Globus pallidus (tissue), 1 donor: ENCODE data around the gene IL16.
"Not testable (repeated sequence)": the region's sequence is repeated elsewhere in the genome, so short reads cannot be mapped to it uniquely, and the experiment has no call there.

ENCODE experiments used
- DNase-seq: peaks from one replicate; pipeline ENCODE4 v3.0.0-alpha.2; 2015; ENCODE audit warnings: low spot score

Gene IL16

DNA sequence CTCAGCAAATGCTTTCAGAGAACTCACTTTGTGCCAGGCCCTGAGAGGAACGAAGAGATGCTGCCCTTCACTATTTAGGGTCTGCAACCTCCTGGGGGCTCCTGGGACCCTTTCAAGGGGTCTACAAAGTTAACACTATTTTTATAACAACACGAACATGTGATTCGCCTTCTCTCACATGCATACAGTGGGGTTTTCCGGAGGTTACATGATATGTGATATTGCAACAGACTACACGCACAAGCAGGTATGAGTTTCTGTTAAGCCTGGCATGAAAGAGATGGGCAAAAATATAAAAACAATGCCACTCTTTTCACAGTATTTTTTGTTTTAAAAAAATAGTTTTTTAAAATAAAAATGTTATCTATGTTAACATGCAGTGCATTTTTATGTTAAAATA, 117.0 kb downstream of the IL16 start:
- no peak for DNase-seq

DNA sequence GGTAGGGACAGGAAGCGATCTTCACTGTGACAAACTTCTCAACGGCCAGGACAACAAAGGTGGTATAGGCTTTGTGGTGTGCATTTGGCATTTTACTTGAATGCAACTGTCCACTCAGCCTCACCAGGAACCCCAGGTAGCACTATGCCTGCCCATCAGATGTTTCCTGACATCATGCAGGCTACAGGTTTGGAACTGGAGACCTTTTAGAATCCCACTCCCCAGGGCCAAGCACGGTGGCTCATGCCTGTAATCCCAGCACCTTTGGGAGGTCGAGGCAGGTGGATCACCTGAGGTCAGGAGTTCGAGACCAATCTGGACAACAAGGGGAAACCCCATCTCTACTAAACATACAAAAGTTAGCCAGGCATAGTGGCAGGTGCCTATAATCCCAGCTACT, 117.7 kb downstream of the IL16 start:
- DNase-seq: no peak

DNA sequence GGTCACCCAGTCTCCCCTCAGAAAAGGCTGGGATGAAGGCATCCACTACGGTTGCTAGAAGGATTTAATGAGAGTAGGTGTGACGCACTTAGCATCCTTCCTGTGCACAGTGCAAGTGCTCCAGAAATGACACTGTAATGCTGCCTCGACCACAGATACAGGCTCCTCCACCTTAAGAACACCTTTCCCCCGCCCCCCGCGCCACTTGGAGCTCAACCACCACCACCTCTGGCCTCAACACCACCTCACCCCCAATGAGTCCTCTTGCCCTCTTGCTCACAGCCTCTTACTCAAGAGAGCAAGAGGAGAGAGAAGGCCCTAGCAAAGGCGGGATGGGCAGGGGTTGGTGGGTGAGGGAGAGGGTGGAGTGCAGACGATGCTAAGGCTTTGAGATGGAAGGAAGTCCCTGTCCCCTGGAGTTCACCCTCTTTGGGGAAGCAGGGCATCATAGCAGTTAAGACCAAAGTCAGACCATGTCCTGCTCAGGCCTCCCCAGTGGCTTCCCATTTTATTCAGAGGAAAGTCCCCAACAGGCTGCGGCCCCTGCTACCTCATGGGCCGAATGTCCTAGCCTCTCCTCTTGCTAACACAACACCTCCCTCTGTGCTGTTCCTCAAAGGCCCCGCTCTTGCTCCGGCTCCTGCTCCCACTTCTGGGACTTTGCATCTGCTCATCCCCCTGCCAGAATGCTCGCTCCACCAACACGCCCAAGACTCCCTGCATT, 118.9 kb downstream of the IL16 start:
- DNase-seq: no peak

DNA sequence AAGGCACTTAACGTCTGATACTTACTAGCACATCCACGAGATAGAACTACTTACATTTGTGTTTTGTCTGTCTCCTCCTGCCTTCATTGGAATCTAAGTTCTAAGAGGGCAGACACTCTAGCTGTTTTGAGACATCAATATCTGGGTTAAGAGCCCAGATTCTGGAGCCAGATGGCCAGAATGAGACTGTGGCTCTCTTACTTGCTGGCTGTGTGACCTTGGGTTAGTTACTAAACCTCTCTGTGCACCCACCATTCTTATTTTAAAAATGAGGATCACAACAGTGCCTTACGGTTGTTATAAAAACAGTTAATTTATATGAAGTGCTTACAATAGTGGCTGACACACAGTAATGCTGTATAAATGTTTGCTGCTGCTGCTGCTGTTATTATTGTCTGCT, 119.6 kb downstream of the IL16 start:
- no peak for DNase-seq

DNA sequence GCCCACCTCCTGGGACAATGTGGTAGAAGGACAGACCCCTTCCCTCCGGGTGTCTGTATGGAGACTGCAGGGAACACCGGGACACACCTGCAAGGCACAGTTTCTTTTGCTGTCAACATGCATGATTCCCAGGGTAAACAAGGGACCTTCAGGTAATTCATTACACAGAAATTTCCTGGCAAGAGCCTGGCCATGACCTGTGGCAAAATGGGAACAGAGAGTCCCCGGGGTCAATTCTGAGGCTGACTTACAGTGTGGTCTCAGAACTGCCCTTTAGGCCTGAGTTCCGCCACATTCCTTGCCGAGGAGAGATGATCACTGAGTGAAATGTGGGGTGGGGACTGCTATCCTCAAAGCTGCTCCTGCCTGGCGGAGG, 121.0 kb downstream of the IL16 start:
- no peak for DNase-seq

DNA sequence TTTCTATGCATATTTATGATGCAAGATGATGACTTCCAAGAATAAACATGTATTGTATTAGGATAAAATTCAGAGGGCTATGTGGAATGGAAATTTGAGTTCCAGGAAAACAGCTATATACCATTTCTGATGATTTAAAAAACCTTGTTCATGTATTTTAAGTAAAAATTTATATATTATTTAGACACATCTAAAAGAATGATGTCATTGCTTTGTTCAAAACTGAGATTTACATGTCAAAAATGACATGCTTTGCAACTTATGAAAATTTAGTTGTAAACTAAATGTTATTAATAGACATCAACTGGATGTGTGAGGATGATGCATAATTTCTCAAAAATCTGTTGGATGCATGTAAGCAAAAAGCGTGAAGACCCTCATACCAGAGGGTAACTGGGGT, 125.0 kb downstream of the IL16 start:
- no peak for DNase-seq

DNA sequence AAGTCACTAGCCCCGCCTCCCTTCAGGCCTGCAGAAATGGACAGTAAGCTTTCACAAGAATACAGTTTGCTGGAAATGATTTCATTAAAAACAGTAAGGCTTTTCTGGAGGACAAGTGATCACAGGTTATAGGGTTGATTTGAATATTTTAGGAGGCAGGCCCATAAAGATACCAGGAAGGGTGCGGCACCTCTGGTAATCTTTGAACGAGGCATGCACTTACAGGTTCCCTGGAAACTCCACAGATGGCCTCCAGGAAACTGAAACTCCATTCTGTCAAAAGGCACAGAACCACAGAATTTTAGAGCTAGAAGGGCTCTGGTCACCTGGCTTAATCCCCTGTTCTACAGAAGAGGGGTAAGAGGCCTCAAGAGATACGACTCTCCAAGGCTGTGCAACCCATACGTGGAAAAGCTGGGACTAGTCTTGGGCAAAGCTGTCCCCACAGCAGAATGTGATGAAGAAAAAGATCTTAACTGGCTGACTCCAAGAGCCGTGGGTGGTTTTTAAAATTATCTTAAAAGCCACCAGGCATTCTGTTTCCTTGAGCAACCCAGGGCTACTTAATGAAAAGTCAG, 126.1 kb downstream of the IL16 start:
- no peak for DNase-seq

DNA sequence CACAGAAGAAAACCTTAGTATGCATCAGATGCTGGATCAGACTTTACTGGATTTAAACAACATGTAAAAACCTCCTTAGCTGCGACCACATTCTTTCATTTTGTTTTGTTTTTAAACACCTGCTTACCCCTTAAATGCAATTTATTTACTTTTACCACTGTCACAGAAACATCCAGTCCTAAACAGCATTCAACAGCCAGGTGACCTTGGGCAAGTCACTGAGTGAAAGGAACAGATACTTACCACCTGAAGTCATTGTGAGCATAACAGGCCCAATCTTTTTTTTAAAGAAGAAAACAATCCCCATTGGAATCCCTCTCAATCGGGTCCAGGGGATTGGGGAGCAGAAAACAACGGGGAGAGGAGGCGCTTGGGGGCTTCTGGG, 126.9 kb downstream of the IL16 start:
- no peak for DNase-seq

DNA sequence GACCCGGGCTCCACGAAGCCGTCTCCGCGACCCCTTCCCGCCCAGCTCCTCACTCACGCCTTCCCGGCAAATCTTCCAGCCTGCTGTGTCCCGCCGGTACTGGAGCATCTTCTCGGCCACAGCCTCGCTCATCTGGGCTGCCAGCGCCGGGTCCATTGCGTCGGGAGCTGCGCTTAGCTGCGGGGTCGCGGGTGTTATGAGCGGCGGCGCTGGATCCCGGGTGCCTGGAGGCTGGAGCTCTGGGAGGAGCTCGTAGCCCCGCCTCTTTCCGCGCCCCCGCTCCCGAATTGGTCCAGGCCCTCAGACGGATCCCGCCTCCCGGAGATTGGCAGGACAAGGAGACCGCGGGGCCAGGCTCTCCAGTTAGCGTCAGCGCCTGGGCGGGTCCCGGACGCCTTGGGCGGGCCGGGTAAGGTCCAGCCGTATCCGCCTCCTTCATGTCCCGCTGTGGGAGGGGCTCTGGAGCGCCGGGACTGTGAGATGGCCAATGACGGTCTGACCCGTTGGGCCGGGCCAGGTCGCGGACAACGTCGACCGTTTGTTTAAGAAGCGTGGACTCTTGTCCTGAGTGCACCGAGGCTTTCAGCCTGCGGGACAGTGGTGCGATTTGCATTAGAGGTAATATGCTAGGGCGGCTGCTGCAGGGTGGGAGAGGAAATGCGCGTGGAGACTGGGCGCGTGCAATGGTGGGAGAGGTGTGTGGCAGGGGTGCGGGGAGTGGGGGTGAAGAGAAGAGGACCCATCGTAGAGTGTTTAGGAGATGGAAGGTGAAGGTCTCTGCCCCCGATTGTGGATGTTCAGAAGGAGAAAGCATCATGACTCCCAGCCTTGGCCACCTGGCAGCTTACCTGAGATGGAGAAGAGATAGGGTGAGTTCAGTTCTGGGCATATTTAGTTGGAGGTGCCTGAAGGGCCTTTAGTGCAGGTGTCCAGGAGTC, 127.5 kb downstream of the IL16 start, which contains the start of gene STARD5:
Gene STARD5, minus strand, starts transcription at position 198 of the 938 bp plus-strand sequence. Its CDS starts 42 bp downstream, at position 156.
- DNase-seq: peak; percentile 98

DNA sequence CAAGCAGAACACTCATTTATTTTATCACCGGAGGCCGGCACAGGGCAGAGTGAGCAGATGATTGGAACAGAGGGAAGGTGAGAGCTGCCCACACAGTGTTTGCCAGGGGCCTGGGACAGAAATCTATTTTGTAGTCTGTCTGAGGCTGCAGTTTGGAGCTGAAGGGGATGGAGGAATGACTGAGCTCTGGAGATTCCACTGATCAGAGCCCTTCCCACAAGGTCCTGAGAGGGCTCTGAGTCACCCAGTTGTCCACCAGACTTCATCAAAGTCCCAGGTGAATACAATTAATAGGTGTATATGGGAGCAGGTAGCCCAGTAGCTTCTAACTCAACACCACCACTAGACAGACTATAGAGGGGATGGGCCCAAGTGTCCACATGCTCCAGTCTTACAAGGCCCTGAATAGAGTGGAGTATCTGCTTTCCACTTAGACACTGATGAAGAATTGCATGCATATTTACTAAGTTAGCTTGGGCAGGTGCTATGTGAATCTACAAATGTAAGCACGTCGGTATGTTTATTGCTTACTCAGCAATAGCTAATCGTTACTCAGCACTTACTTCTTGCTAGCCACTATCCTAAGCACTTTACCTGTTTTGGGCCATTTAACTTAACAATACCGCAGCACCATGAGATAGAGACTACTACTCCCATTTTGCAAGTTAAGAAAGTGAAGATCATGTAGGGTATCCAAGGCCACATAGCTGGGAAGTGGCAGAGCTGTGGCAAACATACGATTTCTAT, 130.0 kb downstream of the IL16 start:
- DNase-seq: no peak

DNA sequence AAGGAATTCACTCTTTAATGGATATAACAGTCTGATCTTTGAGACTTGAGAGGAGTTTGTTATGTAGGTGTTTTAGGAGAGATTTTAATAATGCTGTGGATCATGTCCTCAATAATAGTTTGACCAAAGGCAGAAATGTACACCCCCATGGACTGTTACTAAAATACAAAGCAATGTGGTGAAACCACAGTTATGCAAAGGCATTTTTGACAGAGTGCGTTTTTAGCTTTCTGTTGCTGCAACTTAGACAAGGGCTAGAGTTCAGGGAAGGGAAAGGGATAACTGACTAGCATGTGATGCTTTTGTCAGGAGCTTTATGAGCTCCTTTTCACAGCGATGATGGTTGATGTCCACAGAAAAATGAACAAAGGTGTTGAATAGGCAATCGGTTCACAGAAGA, 130.8 kb downstream of the IL16 start:
- DNase-seq: no peak

DNA sequence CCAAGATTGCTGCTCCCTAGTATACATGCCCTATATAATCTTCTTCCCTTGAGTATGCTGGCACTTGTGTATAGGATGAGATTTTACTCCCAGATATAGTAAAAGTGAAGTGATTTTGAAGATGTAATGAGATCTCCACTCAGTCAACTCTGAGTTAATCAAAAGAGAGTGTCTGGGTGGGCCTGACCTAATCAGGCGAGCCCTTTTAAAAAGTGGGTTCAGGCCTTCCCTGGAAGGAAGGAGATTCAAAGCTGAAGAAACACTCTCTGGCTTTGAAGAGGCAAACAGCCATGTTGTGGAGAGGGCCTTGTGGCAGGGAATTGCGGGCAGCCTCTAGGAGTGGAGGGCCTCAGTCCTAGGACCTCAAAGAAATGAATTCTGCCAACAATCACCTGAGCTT, 132.8 kb downstream of the IL16 start:
- DNase-seq: no peak

DNA sequence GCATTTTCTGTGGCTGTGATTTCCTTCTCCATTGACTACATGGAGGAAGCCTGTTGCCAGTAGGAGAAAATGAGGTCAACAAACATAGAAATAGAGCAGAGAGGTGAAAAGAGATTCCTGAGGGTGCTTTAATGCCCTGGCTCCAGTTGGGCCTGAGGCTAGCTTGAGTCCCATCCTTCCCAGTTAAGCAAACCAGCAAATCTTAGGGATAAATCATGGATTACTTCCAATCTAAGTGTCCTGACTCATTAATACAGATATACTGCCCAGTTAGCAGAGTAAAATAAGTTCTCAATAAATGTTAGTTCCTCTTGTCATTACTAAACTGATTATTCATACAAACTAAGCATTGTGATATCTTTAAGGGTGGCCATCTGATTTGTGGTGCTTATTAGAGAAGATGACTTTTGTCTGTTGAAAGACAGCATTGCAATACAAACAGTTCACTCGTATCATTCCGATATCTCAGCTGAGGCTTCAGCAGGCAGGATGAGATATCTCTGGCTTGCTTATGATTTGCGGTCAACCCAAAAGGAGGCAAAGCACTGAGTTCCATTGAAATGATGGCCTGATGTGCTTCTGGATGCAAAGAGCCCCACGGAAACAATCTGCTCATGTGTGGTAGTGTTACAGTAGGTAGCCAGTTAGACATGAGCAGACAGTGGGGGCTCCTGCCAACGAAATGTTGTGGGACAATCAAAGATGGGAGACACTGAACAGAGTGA, 133.8 kb downstream of the IL16 start:
- no peak for DNase-seq

DNA sequence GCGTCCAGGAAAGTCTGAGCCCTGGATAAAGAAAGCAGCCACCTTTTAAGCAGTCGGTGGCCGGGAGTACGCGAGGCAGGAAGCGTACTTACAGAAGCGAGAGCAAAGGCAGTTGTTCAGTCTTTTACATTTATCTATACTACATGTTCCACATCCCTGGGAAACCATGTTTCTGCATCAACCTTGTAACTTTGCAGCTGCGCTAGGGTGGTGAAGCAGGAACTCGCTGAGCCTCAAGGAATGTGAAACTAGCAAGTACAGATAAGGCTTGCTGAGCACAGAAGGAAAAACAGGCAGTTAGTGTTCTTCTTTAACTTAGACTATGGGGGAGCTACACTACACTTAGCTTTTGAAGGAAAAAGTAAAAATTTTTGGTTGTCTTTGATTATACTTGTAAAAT, 134.5 kb downstream of the IL16 start:
- DNase-seq: not testable (repeated sequence)

DNA sequence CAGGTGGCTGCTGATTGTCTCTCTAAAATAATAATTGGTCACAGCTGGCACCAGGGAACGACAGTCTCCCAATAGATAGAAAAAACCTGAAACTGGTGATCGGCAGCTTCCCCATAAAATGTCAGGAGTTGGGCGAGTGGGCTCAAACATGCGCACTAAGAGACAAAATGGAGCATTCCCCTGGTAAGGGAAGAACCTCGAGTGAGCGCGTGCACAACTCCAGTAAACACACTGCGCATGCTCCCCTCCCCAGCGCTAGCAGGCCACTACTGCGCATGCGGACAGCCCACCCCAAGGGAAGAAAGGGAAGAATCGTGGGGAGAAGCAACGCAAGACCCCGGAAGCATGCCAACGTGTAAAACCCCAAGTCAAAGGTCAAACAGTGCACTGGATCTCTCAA, 134.9 kb downstream of the IL16 start:
- DNase-seq: no peak

DNA sequence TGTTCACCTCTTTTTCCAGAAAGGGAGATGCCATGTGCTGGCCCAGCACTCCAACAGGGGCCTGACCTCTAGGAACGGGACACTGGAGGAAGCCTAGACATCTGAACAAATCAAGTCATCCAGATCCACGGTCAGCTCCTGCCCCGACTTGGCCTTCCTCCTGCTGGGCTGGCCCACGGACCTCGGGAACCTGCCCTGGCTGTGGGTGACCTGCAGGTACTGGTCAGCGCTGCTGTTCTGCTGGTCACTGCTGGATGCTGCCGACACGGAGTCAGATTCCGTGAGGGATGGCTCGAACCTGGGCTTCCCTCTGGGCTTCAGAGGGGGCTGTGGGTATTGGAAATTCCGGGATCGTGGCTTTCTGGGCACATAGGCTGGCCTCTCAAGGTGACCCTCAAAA, 135.6 kb downstream of the IL16 start:
- no peak for DNase-seq

DNA sequence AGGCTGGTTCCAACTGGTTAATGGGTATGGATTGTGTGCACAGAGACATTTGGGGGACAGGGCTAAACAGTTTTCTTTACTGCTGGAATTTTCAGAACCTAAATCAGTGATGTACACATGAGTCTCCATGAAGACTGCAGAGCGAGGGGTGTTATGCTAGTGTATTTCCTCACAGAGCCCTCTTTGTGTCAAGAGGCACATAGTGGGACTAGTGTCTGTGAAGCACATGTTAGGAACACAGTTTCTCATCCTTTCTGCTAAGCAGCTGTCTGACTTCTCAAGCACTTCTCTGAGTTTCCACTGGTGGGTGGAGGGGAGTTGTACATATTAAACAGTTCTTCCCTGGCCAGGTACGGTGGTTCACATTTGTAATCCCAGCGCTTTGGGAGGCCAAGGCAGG, 136.7 kb downstream of the IL16 start:
- DNase-seq: no peak

DNA sequence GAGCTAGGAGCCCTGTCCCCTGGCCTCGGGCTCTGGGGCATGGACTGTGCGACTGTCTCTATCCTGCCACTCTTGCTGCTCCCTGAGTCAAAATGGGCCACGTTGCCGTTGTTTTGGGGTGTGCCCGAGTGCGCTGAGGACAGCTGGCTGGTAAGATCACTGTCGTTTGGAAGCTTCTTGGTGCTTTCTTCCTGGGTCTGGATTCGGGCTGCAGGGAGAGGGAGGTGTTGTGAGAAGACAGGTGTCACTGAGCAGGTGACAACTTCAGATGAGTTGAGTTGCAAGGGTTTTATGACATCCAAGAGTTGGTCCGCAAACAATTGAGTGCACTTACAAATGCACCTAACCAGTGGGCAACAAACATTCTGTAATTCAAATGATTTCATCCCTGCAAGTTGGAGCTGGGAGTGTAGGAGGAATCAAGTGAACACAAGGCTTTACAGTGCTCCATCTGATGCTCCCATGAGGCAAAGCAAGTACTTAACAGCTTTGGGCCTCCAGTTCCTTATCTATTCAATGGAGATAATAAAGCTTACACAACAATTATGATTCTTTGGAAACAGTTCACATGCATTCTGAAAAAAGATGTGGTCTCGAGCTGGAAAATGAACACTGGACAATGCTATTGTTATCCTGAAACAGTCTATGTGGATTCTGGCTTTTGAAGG, 138.2 kb downstream of the IL16 start:
- no peak for DNase-seq

DNA sequence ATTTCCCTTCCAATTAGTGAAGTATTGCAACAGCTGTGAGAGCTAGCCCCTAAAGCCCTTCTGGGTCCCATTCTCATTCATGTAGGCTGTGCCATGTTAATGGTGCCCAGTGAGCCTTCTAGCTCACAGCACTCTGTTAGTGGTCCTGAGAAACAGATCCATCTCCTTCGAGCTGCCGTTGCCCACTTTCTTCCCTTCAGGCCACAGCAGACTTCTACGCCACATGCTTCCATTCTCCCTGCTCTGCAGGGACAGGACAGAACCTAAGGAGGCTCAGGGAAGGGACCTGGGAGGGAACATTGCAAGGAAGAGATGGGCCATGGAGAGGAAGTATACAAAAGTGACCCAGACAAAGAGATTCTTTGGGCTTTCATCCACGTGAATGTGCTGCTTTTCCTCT, 139.0 kb downstream of the IL16 start:
- DNase-seq: no peak

DNA sequence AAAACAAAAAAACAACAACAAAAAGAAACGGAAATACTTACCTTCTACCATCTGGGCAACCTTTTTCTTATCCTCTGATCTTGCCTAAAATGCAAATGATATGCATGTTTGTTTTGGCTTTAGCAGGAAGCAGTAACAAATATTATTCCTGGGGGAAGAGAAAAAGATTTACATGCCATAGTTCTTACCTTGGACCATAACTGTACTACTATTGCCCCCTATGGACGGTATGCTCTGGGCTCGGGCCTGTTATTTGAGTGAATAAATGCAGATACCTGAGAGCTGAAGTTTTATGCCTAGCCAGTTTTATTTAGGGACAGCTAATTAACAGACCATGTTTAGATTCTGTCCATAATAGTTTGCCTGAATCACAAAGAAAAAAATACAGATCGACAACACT, 139.9 kb downstream of the IL16 start:
- no peak for DNase-seq

DNA sequence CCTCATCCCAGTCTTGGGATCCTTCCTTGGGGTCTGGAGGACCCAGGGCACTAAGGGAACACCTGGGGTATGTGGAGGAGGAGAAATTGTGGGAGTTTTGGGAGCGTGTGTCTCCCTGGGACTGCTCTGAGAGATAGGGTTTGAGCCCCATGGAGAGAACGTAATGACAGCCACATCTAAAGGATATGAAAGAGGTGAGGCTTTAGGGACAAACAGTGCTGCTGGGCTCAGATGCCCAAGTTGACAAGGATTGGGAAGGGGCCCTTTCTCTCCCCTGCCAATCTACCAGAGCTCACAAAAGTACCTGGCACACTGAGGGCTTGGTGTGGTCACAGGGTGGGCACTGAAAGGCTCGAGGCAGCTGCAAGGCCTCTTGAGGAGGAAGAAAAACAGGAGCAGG, 140.6 kb downstream of the IL16 start:
- DNase-seq: no peak
